ENCODE results near the gene RTP2. TPM values are rescaled to one million over a fixed set of nuclear protein-coding genes. Genes with fewer than 3 reads are reported as not detected.

RTP2 gene
- total RNA-seq, 1 experiment from 2014 or later: not detected

GRCh38 chr3:187746442-187747281, 44.3 kb upstream of the RTP2 start (continued):
- TF ChIP-seq JUND (IDR thresholded peaks at IDR 0.05) (no peak), ZNF274 (IDR thresholded peaks at IDR 0.05; ENCODE audit: low read depth, low read length) (no peak), REST (IDR thresholded peaks at IDR 0.05; ENCODE audit: low read depth) (no peak), RAD21 (IDR thresholded peaks at IDR 0.05; ENCODE audit: low read depth) (no peak), ELF1 (IDR thresholded peaks at IDR 0.05; ENCODE audit: borderline replicate concordance, low read depth) (no peak)

GRCh38 chr3:187746059-187746441, 43.7 kb upstream of the RTP2 start:
- ChIA-PET POLR2A (interaction anchor here (1.0 to 1.8 kb wide), 12 partner anchors 12 to 1209 kb away, joined by 3 to 13 read pairs (median 3); no protein-coding TSS in a partner anchor), CTCF (interaction anchor here (0.6 to 1.3 kb wide), 5 partner anchors 546 to 1402 kb away, joined by 3 to 14 read pairs (median 3); no protein-coding TSS in a partner anchor), RAD21 (ENCODE audit: low non-redundant PET in 1 of 2, low total read pairs in 2 of 2, uncharacterized antibody in 2 of 2, unreplicated experiment in 2 of 2) (no interaction called here)
- Histone ChIP-seq H2AFZ (ENCODE audit: low read depth, low read length, poor library complexity, severe bottlenecking) (no peak overlapping the region), H3K79me2 (ENCODE audit: insufficient read depth, low read length) (peaks cover 6% of the 10 kb centered on the region; the same call in 1 of the 2 replicates), H3K36me3 (ENCODE audit: control insufficient read depth in 1 of 2, insufficient read depth in 2 of 2, low read length in 2 of 2) (no peaks in the 10 kb centered on the region), H3K27ac (ENCODE audit: low read depth, low read length) (peak overlapping the region; percentile 78; the same call in 1 of the 2 replicates), H3K4me3 (replicated peaks in 1 of 2; ENCODE audit: low read depth in 1 of 2, low read length in 2 of 2) (peak overlapping the region; percentile 89 to 91), H3K4me1 (ENCODE audit: control insufficient read depth in 1 of 2, insufficient read depth in 2 of 2, low read length in 2 of 2) (peaks cover 30 to 65% of the 10 kb centered on the region in 2 experiments), H3K27me3 (ENCODE audit: insufficient read depth, low read length) (no peaks in the 10 kb centered on the region), H3K9me3 (ENCODE audit: control insufficient read depth in 1 of 2, insufficient read depth in 1 of 2, low read depth in 1 of 2, low read length in 2 of 2) (no peaks in the 10 kb centered on the region), H4K20me1 (ENCODE audit: insufficient read depth) (no peaks in the 10 kb centered on the region), H3K9me2 (ENCODE audit: insufficient read depth) (no peaks in the 10 kb centered on the region), H3K4me2 (ENCODE audit: low read length) (peak overlapping the region; percentile 97), H3K9ac (ENCODE audit: low read length) (peak overlapping the region; percentile 74)
- BruUV-seq (replicated peaks): TSS peak; percentile 99
- TF ChIP-seq POLR2A (IDR thresholded peaks at IDR 0.05; ENCODE audit: borderline replicate concordance, extremely low read depth, insufficient read depth, insufficient read length): no peak
- TF ChIP-seq ZFX (IDR thresholded peaks at IDR 0.05): no peak
- no peak for TF ChIP-seq EGR1 (IDR thresholded peaks at IDR 0.05; ENCODE audit: low read depth)
- no peak for TF ChIP-seq MAX (IDR thresholded peaks at IDR 0.05)
- TF ChIP-seq ZBTB33 (IDR thresholded peaks at IDR 0.05; ENCODE audit: extremely low read depth, insufficient replicate concordance, low read length): no peak
- TF ChIP-seq CTCF (IDR thresholded peaks at IDR 0.05 in 2 of 3, conservative IDR thresholded peaks at IDR 0.05 in 1 of 3; ENCODE audit: borderline replicate concordance in 1 of 3, insufficient read depth in 1 of 3, low read depth in 2 of 3, low read length in 2 of 3): no peak
- no peak for TF ChIP-seq CBX3 (IDR thresholded peaks at IDR 0.05; ENCODE audit: low read depth)
- TF ChIP-seq RAD21 (IDR thresholded peaks at IDR 0.05; ENCODE audit: low read depth): no peak
- no peak for TF ChIP-seq CEBPB (IDR thresholded peaks at IDR 0.05; ENCODE audit: low read depth)
- TF ChIP-seq ZNF274 (IDR thresholded peaks at IDR 0.05; ENCODE audit: low read depth, low read length): no peak
- TF ChIP-seq SP1 (IDR thresholded peaks at IDR 0.05; ENCODE audit: low read depth): no peak
- no peak for TF ChIP-seq EZH2 (IDR thresholded peaks at IDR 0.05)
- ATAC-seq (no peak), DNase-seq (ENCODE audit: low read depth, low spot score) (no peak)
- intact Hi-C loops (cut with micrococcal nuclease): loop anchor here (5.0 to 10.0 kb wide), 6 partner anchors 219 to 1086 kb away; partner anchors contain the start of gene LPP
